ENCODE results near the gene JAK2. TPM values are rescaled to one million over a fixed set of nuclear protein-coding genes. Genes with fewer than 3 reads are reported as not detected.

Gene JAK2
- total and polyA plus RNA-seq, 9 of the 15 experiments (the other 6 are each of a cell fraction or from before 2014, with no cell fraction given), result 4.7 to 23.4 (median 15.3) TPM

DNA sequence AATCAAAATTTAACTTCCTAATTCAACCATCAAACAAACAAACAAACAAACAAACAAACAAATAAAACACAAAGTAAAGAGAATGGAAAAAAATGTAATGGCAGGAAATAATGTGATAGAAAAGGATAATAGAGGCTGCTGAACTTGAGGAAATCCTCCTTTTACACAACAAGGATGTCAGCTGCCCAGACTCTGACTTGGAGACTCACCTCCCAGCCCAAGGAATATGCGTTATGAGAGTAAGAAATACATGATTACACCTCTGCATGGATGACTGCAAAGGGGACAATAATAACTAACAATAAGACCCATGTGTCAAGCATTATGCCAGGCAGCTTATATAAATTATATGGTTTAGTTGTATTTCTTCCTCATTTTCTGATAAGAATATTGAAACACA, 46.6 kb upstream of the JAK2 start (continued):
- TF ChIP-seq, protein P1, sequence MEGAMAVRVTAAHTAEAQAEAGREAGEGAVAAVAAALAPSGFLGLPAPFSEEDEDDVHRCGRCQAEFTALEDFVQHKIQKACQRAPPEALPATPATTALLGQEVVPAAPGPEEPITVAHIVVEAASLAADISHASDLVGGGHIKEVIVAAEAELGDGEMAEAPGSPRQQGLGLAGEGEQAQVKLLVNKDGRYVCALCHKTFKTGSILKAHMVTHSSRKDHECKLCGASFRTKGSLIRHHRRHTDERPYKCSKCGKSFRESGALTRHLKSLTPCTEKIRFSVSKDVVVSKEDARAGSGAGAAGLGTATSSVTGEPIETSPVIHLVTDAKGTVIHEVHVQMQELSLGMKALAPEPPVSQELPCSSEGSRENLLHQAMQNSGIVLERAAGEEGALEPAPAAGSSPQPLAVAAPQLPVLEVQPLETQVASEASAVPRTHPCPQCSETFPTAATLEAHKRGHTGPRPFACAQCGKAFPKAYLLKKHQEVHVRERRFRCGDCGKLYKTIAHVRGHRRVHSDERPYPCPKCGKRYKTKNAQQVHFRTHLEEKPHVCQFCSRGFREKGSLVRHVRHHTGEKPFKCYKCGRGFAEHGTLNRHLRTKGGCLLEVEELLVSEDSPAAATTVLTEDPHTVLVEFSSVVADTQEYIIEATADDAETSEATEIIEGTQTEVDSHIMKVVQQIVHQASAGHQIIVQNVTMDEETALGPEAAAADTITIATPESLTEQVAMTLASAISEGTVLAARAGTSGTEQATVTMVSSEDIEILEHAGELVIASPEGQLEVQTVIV (CRISPR knock-in tag; IDR thresholded peaks at IDR 0.05; ENCODE audit: borderline replicate concordance), result no peak

DNA sequence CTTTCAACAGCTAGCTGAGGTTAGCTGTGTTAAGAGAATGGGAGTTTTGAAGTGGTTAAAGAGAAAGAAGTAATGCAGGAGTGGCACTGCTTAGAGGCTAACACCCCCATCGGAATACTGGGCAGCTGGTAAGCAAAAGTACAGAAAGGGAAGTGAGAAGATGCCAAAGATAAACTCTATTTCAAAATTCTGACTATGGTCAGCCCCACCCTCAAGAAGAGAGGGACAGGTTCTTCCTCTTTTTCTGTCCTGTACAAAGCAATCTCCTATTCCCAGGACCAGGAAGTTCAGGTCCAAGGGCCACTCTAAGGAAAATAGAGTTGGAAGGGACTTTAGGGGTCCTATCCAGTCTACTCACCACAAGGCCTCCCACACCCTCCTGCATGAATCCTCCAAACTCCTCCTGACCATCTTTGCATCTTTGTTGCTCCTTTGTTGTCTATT, 45.9 kb upstream of the JAK2 start:
- no TSS peak for BruUV-seq (replicated peaks)
- Histone ChIP-seq H3K27me3 (ENCODE audit: control insufficient read depth in 2 of 2, insufficient read depth in 2 of 2, low read length in 2 of 2) (no peaks in the 10 kb centered on the region), H3K4me2 (ENCODE audit: insufficient read depth, low read length) (no peak overlapping the region), H3K27ac (ENCODE audit: extremely low read depth, low read depth, low read length) (no peak overlapping the region), H3K4me3 (no peak overlapping the region), H3K9me3 (replicated peaks; ENCODE audit: control insufficient read depth, insufficient read depth, low read depth, low read length) (no peaks in the 10 kb centered on the region), H3K79me2 (ENCODE audit: control insufficient read depth, insufficient read depth, low read length) (no peaks in the 10 kb centered on the region), H3K4me1 (replicated peaks in 1 of 2; ENCODE audit: control insufficient read depth in 2 of 2, insufficient read depth in 2 of 2, low read length in 2 of 2) (peaks cover 3 to 21% of the 10 kb centered on the region in 2 experiments; a peak in 3 of 5 replicates), H4K20me1 (replicated peaks; ENCODE audit: control insufficient read depth, insufficient read depth, low read length) (no peaks in the 10 kb centered on the region), H3K9me1 (ENCODE audit: control insufficient read depth, insufficient read depth, low read length) (no peaks in the 10 kb centered on the region), H2AFZ (ENCODE audit: low read depth, low read length) (peak overlapping the region; percentile 4; the same call in 1 of the 2 replicates), H3K36me3 (ENCODE audit: control insufficient read depth, insufficient read depth, low read length) (no peaks in the 10 kb centered on the region), H3K9ac (ENCODE audit: insufficient read depth in 1 of 2, low read depth in 2 of 2, low read length in 2 of 2) (no peak overlapping the region)
- peak; percentile 60 for ATAC-seq
- in situ Hi-C loops (cut with MboI) (no loop called here), intact Hi-C loops (cut with micrococcal nuclease) (no loop called here)
- FAIRE-seq, result peak; percentile 74
- WGBS (ENCODE audit: insufficient coverage, low coverage, missing lambda C conversion rate), result 0% methylated on average over 1 of the region's 1 CpG
- CTCF ChIA-PET (ENCODE audit: low intra/inter-chr PET ratio), result no interaction called here
- POLR2A ChIA-PET, result interaction anchor here (0.9 to 1.1 kb wide), 2 partner anchors 11 to 87 kb away, joined by 3 read pairs; no protein-coding TSS in a partner anchor
- DNase-seq (ENCODE audit: extremely low read depth in 1 of 4, low spot score in 3 of 4), result no peak
- TF ChIP-seq ARID1B (IDR thresholded peaks at IDR 0.05), result peak; percentile 34; the same call in 1 of the 2 replicates
- TF ChIP-seq PHTF2 (CRISPR knock-in tag; IDR thresholded peaks at IDR 0.05), result no peak
- TF ChIP-seq SMARCE1 (IDR thresholded peaks at IDR 0.05), result peak; percentile 62; the same call in 1 of the 2 replicates
- peak in 1 of 2 experiments; percentile 48; a peak in 1 of 4 replicates for TF ChIP-seq MAZ (CRISPR knock-in tag; conservative IDR thresholded peaks at IDR 0.05 in 1 of 2, IDR thresholded peaks at IDR 0.05 in 1 of 2)
- no peak for TF ChIP-seq GATAD2B (IDR thresholded peaks at IDR 0.05; ENCODE audit: borderline replicate concordance)
- peak; percentile 48 for TF ChIP-seq HMBOX1 (IDR thresholded peaks at IDR 0.05)
- peak; percentile 27; the same call in 1 of the 2 replicates for TF ChIP-seq CTBP1 (IDR thresholded peaks at IDR 0.05; ENCODE audit: borderline replicate concordance)
- TF ChIP-seq SPI1 (IDR thresholded peaks at IDR 0.05; ENCODE audit: borderline replicate concordance, low read depth, low read length), result peak; percentile 88
- no peak for TF ChIP-seq NFYB (IDR thresholded peaks at IDR 0.05; ENCODE audit: extremely low read depth, insufficient read length)
- no peak for TF ChIP-seq FOS (IDR thresholded peaks at IDR 0.05; ENCODE audit: extremely low read depth, insufficient read length)
- 0 out of 2 replicates have a peak, but pooled peaks have one; percentile 18 for TF ChIP-seq MTA2 (IDR thresholded peaks at IDR 0.05; ENCODE audit: low read depth)
- 0 out of 2 replicates have a peak, but pooled peaks have one; percentile 28 for TF ChIP-seq CEBPB (tag; IDR thresholded peaks at IDR 0.05)
- peak; percentile 67 for TF ChIP-seq GATA2 (CRISPR knock-in tag; IDR thresholded peaks at IDR 0.05)
- TF ChIP-seq SOX6 (IDR thresholded peaks at IDR 0.05), result peak; percentile 37; the same call in 1 of the 2 replicates
- peak; percentile 49; the same call in 1 of the 2 replicates for TF ChIP-seq ELF1 (tag; IDR thresholded peaks at IDR 0.05)
- 0 out of 2 replicates have a peak, but pooled peaks have one; percentile 2 for TF ChIP-seq CBFA2T2 (conservative IDR thresholded peaks at IDR 0.05)
